Head of caudate nucleus (tissue), 42 donors: ENCODE measurements around the gene NRG2.

Source experiments
- DNase-seq, 42 donors: peaks; one replicate each; pipeline versions ENCODE4 v3.0.0 to v3.0.0-alpha.2; 2020 to 2021; ENCODE audit warnings: mixed read lengths in 7 of 42
- intact Hi-C: fragments of 100-400 bp; cut with DNase I; formaldehyde crosslinking; loops from one replicate; pipeline ENCODE4 v1.15.0; 2022

NRG2 gene

DNA sequence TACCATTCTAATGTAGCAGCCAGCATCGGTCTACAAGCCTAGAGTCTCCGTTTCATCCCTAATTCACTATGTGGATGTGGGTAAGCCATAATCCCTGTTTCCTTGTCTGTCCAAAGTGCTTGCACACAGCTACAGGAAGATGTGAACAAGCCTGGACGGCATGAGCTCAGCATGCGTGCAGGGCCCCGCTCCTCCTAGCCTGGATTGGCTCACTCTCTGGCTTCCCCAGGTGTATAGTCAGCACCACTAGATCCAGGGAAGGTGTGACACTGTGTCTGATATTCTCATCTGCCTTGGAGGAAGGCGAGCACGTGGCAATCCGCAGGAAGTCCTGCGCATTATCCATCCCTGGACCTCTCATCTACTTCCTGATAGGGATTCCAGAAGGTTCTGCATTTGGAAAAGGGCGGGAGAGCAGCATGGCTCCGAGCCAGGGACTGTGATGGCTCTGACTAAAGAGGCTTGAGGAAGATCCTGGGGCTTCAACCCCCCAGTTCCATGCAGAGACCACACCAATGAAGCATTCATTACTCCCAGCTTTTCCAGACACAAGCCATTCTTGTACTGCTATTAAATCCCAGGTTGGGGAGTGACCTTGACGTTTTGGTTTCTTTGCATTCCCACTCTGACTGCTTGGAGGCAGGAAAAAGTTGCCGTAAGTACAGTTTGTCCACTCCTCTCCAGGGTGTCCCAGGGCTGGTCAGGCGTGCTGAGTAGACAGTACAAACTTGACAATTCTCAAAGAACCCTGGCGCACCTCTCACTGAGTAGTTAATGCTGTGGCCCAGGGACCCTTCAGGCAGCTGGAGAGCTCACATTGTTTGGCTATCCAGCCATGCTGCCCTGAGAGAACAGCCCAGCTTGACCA lies 181.8 kb downstream of the NRG2 start:
- intact Hi-C loops: loop anchor here (5.0 kb wide), 1 partner anchor 74 kb away; no protein-coding TSS in a partner anchor
- DNase-seq: no peak

GRCh38 chr5:139859013-139859412 lies 184.1 kb downstream of the NRG2 start:
- no peak for DNase-seq
- intact Hi-C loops: no loop called here

DNA sequence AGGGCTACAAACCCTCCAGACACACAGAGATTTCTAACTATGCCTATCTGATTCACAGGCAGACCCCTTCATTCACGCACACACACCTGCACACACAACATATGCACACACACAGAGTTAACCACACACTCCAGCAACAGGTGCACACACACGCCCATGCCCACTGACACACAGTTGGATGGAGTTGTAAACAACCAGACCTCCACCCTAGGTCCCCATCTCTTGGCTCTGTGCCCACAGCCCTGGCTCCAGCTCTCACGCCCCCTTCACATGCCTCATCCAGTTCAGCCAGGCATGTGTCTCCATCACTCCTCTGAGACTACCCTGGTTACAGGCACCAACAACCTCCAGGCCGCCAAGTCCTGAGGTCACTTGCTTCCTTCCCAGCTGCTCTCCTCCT lies 186.4 kb downstream of the NRG2 start:
- intact Hi-C loops: no loop called here

GRCh38 chr5:139855946-139856540 lies 187.1 kb downstream of the NRG2 start:
- DNase-seq: no peak
- intact Hi-C loops: no loop called here

More for the DNA sequence above, 186.4 kb downstream of the NRG2 start:
- no peak for DNase-seq

- intact Hi-C loops: no loop called here
- DNase-seq: no peak
These were observed 187.6 kb downstream of the NRG2 start for GRCh38 chr5:139855451-139855850.

DNA sequence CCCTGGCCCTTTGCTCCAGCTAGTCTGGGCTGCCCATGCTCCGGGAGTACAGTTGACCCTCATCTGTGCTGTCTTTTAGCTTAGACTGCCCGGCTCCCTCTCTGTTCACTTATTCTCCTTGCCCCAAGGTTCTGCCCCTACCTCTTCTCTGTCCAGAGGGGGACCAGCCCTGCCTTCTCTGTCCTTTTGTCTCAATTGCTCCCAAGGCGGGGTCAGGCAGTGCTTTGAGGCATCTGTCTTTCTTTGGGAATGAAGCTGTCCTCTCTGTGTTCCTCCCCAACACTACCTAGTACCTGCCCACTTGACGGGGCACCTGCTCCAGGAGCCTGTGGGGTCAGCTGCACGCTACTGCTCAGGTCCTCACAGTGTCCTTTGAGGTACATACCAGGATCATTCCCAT lies 188.1 kb downstream of the NRG2 start:
- intact Hi-C loops: no loop called here
- DNase-seq: no peak

- intact Hi-C loops: no loop called here
- DNase-seq: peak in 1 of 42 donors; percentile 24
These were observed 189.0 kb downstream of the NRG2 start for GRCh38 chr5:139854029-139854605.

GRCh38 chr5:139852696-139853095 lies 190.4 kb downstream of the NRG2 start:
- intact Hi-C loops: no loop called here
- DNase-seq: peak in 1 of 42 donors; percentile 13

GRCh38 chr5:139851558-139851957 lies 191.5 kb downstream of the NRG2 start:
- intact Hi-C loops: no loop called here
- peak in 1 of 42 donors; percentile 12 for DNase-seq

- DNase-seq: peak in 1 of 42 donors; percentile 7
- intact Hi-C loops: no loop called here
These were observed 192.6 kb downstream of the NRG2 start for GRCh38 chr5:139850423-139851016.

DNA sequence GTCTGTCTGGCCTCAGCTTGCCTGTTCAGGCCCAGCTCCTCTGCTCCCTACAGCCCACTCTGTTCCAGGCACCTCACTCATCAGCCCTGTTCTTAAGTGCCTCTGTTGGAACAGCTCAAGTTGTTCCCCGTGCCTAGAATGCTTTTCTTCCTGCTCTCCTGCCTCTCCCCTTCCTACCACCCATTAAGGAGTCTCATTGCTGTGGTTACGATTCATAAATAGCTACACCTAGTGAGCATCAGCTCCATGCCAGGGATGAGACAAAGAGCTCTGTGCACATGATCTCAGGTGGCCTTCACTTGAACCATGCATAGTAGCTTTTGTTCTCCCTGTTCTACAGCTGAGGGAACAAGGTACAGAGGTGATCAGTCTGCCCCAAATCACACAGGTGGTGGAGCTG lies 193.2 kb downstream of the NRG2 start:
- intact Hi-C loops: no loop called here
- DNase-seq: peak in 2 of 42 donors; percentile 19 to 24

GRCh38 chr5:139849501-139849900 lies 193.6 kb downstream of the NRG2 start:
- no peak for DNase-seq
- intact Hi-C loops: no loop called here

- intact Hi-C loops: no loop called here
- peak in 11 of 42 donors; percentile 8 to 51 (median 32) for DNase-seq
These were observed 194.5 kb downstream of the NRG2 start for GRCh38 chr5:139848508-139849100.

DNA sequence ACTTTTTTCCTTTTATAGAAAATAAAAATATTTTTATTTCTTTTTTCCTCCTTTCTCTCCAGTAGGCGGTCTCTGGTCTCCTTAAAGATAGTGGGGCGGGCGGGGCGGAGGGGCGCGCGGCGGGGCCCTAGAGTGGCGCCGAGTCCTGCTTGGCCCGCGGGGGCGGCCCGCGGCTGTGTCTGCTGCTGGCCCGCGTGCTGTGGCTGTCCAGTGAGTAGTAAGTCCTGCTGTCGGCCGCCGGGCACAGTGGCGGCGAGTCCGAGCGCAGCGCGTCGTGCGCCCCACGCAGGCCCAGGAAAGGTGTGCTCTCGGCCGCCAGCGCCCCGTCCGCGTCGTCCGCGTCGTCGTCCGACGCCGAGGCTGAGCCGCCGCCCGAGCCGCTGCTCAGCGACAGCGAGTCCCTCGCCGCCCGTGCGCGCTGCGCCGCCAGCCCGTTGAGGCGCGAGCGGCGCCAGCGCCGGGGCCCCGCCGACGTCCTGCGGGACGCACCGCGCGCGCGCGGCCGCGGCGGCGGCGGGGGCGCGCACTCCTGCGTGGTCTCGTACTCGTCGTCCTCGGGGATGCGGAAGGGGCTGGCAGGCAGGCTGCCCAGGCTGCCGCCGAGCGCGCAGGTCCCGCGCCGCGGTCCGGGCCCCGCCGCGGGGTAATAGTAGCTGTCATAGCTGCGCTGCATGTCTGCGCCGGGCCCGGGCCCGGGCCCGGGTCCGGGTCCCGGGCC lies 195.2 kb downstream of the NRG2 start:
- intact Hi-C loops: no loop called here
- peak in 40 of 42 donors; percentile 45 to 88 (median 73) for DNase-seq

DNA sequence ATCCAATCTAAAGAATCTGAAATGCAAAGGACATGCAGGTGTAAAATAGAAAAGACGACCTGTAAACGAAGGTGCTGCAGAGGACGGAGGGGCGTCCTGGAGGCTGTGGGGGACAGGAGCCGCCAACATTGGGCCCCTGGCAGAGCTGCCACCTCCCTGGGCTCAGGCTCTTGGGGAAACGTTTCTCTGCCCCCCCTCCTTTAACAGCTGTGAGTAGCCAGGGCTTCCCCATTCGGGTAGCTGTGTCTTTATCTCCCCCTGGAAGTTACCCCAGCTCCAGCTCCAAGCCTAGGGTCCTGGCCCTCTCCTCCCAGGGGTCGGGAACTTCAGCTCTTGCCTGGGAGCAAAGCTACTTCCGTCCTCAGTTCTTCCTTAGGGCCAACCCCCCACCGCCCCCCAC lies 196.0 kb downstream of the NRG2 start:
- intact Hi-C loops: no loop called here
- no peak for DNase-seq

DNA sequence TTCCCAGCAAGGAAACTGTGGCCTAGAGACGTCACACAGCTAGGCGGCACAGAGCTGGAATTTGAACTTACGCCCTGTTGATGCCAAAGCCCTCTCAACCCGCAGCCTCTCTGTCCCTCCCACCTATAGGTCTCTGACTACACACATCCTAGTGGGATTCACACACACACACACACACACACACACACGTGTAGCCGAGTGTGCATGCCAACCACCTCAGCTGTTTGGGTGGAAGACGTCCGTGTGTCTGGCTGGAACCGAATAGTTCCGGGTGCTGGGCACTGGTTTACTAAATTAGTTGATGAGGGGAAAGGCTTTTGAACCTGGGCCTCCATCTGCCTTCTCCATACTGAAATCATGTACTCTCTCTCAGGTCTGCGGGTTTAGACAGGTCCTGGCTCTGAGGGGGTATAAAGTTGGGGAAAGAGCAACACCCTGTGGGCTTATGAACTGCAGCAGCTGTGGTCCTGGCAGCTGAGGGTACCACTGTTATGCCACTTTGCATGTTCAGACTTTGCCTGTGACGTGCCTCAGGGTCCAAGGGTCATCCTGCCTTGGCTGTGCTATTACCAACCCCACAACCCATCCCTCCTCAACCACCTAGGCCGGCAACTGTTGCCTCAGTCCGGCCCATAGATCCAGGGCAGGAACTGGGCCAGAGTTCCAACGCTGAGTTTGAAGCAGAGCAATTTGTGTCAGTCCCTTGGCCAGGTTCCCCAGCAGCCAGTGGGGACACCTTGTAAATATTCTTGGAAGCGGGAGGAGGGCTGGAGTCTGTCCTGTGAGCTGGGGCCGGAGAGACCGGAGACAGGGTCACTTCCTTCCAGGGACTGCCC lies 197.0 kb downstream of the NRG2 start:
- peak in 29 of 42 donors; percentile 16 to 76 (median 49) for DNase-seq
- intact Hi-C loops: loop anchor here (2.0 kb wide), 1 partner anchor 59 kb away; no protein-coding TSS in a partner anchor

DNA sequence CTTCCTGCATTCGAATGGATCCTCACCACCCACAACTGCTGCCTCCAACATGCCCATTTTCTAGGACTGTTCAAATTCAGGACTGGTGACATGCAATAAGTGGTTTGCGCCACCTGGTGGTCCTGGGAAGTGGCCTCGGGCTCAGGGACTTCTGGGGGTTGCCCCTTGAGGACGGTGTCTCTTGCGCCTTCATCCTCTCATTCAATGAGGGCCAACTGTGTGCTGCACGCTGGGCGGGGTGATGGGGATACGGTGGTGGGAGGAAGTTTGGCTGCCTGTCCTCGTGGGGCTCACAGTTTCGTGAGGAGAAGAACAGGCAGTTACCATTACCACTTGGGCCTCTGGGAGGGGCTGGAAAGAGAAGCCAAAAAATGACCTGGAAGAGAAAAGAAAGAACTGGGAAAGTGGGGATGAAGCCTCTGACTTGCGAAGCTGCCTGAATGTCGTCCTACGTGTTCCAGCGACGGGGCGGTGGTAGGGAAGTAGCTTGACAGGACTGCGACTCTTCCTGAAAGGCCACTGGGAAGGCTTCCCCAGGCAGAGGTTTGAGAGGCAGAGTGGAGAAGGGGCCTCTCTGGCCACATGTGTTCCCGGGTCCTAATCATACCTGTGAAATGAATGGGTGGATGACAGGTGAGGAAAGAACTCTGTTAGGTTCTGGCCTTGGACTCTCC lies 198.5 kb downstream of the NRG2 start:
- intact Hi-C loops: loop anchor here (2.0 kb wide), 1 partner anchor 58 kb away; no protein-coding TSS in a partner anchor
- peak; percentile 60 to 96 (median 85) for DNase-seq
